AG20443 (cell line): ENCODE measurements around the gene KLHL14.
"Not testable (repeated sequence)": the region's sequence is repeated elsewhere in the genome, so short reads cannot be mapped to it uniquely, and the experiment has no call there.

Experiments
- DNase-seq: peaks from one replicate; pipeline ENCODE4 v3.0.0; 2012; ENCODE audit warnings: low spot score, mixed read lengths

KLHL14 gene

GRCh38 chr18:32637659-32638058, 135.2 kb downstream of the KLHL14 start:
- not testable (repeated sequence) for DNase-seq

GRCh38 chr18:32637226-32637625, 135.6 kb downstream of the KLHL14 start:
- DNase-seq, result no peak

DNA sequence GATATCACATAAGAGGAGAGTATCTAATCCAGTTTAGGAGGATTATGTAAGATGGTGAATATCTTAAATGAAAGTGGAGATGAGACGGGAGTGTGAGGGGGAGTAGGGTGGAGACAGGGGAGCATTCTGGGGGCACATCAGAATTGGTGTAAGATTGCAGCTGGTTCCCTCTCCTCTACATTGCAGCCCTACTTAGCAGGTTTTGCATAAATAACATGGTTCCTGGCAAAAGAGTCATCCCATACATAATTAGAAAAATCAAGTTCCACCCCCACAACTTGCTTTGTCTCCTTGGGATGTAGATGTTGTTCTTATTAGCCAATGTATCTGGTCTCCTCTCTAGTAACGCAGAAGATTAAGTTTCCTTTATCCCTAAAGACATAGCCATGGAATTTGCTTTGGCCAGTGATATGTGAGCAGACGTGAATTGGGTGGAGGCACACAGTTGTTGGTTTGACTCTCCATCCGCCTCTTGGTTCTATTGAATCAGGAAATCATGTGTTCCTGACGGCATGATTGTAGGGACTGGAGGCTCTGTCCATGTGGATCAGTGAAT, 137.9 kb downstream of the KLHL14 start:
- DNase-seq, result no peak

DNA sequence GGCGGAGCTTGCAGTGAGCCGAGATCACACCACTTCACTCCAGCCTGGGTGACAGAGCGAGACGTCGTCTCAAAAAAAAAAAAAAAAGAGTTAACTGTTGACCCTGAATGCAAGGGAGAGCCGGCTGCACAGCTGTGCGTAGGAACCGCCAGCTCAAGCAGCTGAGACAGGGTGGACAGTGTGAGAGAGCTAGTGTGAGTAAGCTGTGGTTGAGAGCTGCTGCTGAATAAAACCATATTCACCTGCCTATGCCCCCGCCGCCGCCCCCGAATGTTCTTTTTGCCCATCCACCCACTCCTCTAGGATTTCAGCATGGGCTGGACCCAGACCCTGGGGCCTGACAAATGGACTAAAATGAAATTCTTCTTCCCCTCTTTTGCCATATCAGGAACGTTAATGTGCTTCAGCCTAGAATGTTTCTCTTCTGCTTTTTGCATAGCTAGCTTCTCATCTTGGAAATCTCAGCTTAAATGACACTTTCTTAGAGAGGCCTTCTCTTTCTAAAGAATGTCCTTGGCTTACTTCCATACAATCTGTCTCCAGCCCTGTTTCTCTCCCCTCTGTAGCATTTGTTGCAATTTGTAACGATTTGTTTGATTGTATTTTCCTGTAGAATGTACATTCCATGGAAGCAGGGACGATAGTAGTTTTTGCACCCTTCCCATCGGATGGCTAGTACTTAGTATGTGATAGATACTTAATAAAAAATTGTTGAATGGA, 142.7 kb downstream of the KLHL14 start:
- DNase-seq, result no peak

DNA sequence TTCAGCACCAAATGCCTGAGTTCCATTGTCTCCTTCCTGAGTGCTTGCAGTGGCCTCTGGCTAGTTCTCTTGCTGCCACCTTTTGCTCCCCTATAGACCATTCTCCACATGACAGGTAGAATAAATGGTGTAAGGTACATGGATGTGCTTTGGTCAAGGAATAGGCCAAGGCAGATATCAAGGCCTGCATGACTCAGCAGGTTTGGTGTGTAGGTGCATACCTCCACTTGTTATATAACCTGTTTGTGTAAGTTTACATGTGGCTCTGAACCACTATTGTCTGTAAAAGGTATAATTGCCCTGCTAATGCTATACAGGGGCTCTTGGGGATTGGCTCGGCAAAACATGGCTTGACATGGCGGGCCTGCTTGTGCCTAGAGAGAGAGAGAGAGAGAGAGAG, 143.5 kb downstream of the KLHL14 start:
- DNase-seq, result no peak

DNA sequence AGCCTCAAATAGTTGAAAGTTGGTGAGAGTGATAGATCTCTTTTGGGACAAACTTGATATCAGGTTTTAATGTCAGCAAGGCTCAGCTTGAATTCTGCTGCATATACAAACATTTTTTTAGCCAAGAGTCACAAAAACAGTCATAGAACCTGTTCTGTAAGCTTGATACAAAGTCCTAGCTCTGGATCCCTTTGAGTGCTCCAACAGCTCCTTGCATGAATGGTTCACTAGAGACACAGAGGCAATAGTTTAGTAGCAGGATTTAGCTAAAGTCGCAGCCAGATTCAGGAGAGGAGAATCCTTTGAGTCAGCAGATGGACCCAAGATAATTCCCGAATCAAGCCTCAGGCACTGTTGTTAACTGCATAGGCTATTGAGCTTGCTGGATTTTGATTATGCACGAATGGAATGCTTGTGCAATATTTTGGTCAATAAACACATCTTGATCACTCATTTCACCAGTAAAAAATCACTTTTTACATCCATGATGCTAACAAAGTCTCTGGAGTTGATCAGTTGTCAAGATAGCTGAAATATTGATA, 148.6 kb downstream of the KLHL14 start:
- DNase-seq, result no peak

DNA sequence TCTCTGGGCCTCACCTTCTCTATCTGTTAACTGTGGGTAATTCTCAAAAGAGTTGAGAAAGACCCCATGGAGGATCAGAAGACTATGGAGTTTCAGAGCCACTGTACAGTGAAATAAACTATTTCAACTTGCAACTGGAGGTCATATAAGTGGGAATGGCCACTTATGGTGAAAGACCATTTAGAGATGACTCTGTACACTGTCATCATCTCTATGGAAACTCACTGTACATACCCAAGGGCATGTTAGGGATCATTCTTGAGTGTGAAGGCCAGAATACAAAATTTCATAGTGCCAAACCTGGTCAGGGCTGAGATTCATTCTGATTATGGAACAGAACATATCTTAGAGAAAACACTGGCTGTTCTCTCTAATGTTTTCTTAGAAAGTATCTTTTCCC, 149.3 kb downstream of the KLHL14 start:
- no peak for DNase-seq
